H1 (cell line): Measurements from ENCODE around the gene ZNF597. TPM values are rescaled to one million over a fixed set of nuclear protein-coding genes. Genes with fewer than 3 reads are reported as not detected.
A peak's percentile ranks its signal among the peaks of the same experiment; 100 is the strongest.

Experiments used
- CTCF ChIA-PET: fragments of 300-600 bp; sonication (Branson Sonifier 250); formaldehyde crosslinking; loops from one replicate; lab custom pipeline; 2021; ENCODE audit not compliant: partially characterized antibody; lab: Charles Lee
- POLR2A ChIA-PET: fragments of 300-600 bp; sonication (Branson Sonifier 250); formaldehyde crosslinking; loops from one replicate; lab custom pipeline; 2021; ENCODE audit warnings: inconsistent platforms; ENCODE audit not compliant: partially characterized antibody; lab: Charles Lee
- DNase-seq, 2 experiments: peaks; one replicate each; pipeline versions ENCODE4 v3.0.0 to v3.0.0-alpha.2; 2010 to 2022; ENCODE audit warnings: low spot score in 2 of 2, low read depth in 1 of 2, mixed read lengths in 1 of 2
- FAIRE-seq: peaks from 2 replicates; lab custom pipeline; 2011; peaks lifted over from hg19 to GRCh38; lab: Jason Lieb, UNC
- H2AFZ ChIP-seq: 2 replicates; pipeline ENCODE4 v1.8.1; 2012; ENCODE audit warnings: low read length, inconsistent platforms
- H2AK5ac ChIP-seq: 2 replicates; pipeline ENCODE4 v1.6.1; 2013; ENCODE audit warnings: low read depth, low read length
- H2BK120ac ChIP-seq: replicated peaks from 2 replicates; pipeline ENCODE3; 2013; ENCODE audit warnings: low read depth, low read length, inconsistent platforms
- H2BK12ac ChIP-seq: 2 replicates; pipeline ENCODE4 v1.6.1; 2013; ENCODE audit warnings: low read depth, low read length
- H2BK15ac ChIP-seq: 2 replicates; pipeline ENCODE4 v1.6.1; 2013; ENCODE audit warnings: low read length
- H2BK20ac ChIP-seq: 2 replicates; pipeline ENCODE4 v1.6.1; 2013; ENCODE audit warnings: low read length
- H2BK5ac ChIP-seq: 2 replicates; pipeline ENCODE4 v1.6.1; 2013; ENCODE audit warnings: low read depth, low read length
- H3K14ac ChIP-seq: 2 replicates; pipeline ENCODE4 v1.6.1; 2013; ENCODE audit warnings: inconsistent platforms; ENCODE audit not compliant: insufficient read length
- H3K18ac ChIP-seq: 2 replicates; pipeline ENCODE4 v1.6.1; 2013; ENCODE audit warnings: low read length; ENCODE audit errors: extremely low read depth
- H3K23ac ChIP-seq: 2 replicates; pipeline ENCODE4 v1.6.1; 2013; ENCODE audit warnings: inconsistent platforms; ENCODE audit not compliant: insufficient read length
- H3K23me2 ChIP-seq: 2 replicates; pipeline ENCODE4 v1.6.1; 2013; ENCODE audit warnings: low read depth, low read length
- H3K27ac ChIP-seq: 2 replicates; pipeline ENCODE4 v1.6.1; 2011; ENCODE audit warnings: low read depth, low read length, inconsistent platforms
- H3K27me3 ChIP-seq, 4 experiments: replicated peaks in 1 of 4; 1 replicate in 1 of 4; 2 replicates in 3 of 4; pipeline versions ENCODE4 v1.6.1 to v1.8.1; 2011 to 2013; ENCODE audit warnings: low read length in 3 of 4, mild to moderate bottlenecking in 3 of 4, inconsistent platforms in 2 of 4, mixed read lengths in 2 of 4, moderate library complexity in 1 of 4; ENCODE audit not compliant: control insufficient read depth in 3 of 4, insufficient read depth in 3 of 4; ENCODE audit errors: extremely low read depth in 1 of 4
- H3K36me3 ChIP-seq, 4 experiments: 2 replicates each; pipeline versions ENCODE4 v1.6.1 to v1.8.1; 2011 to 2013; ENCODE audit warnings: mild to moderate bottlenecking in 4 of 4, low read length in 3 of 4, moderate library complexity in 2 of 4, control low read depth in 1 of 4, inconsistent platforms in 1 of 4; ENCODE audit not compliant: insufficient read depth in 4 of 4, control insufficient read depth in 2 of 4
- H3K4ac ChIP-seq: replicated peaks from 2 replicates; pipeline ENCODE3; 2013; ENCODE audit warnings: low read length, low read depth, mixed read lengths, inconsistent platforms; ENCODE audit not compliant: insufficient read length
- H3K4me1 ChIP-seq, 4 experiments: replicated peaks in 1 of 4; 1 replicate in 1 of 4; 2 replicates in 3 of 4; pipeline versions ENCODE4 v1.6.1 to v1.8.1; 2011 to 2013; ENCODE audit warnings: low read length in 3 of 4, inconsistent platforms in 2 of 4, mixed read lengths in 1 of 4; ENCODE audit not compliant: insufficient read depth in 4 of 4, control insufficient read depth in 3 of 4
- H3K4me2 ChIP-seq, 2 experiments: 2 replicates each; pipeline versions ENCODE4 v1.6.1 to v1.8.1; 2011 to 2013; ENCODE audit warnings: low read depth in 2 of 2, low read length in 2 of 2, control low read depth in 1 of 2, inconsistent platforms in 1 of 2, mild to moderate bottlenecking in 1 of 2; ENCODE audit not compliant: insufficient read depth in 1 of 2
- H3K4me3 ChIP-seq, 4 experiments: fragments of 200-600, 300-600 bp in 1 of 4; sonication (generic), shearing (Covaris generic), sonication (Bioruptor Twin) in 1 of 4; 2 replicates each; pipeline versions ENCODE4 v1.5.1 to v1.8.1; 2011 to 2016; ENCODE audit warnings: low read length in 4 of 4, low read depth in 3 of 4, control low read depth in 2 of 4, inconsistent platforms in 2 of 4, mild to moderate bottlenecking in 2 of 4, mixed read lengths in 1 of 4, moderate library complexity in 1 of 4; ENCODE audit not compliant: insufficient read depth in 2 of 4; ENCODE audit errors: extremely low read depth in 1 of 4
- H3K56ac ChIP-seq: replicated peaks from 2 replicates; pipeline ENCODE3; 2013; ENCODE audit warnings: low read depth, mild to moderate bottlenecking, mixed read lengths, low read length, inconsistent platforms; ENCODE audit not compliant: insufficient read length
- H3K79me1 ChIP-seq: 2 replicates; pipeline ENCODE4 v1.6.1; 2013; ENCODE audit warnings: low read depth, low read length, control low read depth
- H3K79me2 ChIP-seq, 2 experiments: 2 replicates each; pipeline versions ENCODE4 v1.6.1 to v1.8.1; 2012 to 2013; ENCODE audit warnings: low read length in 2 of 2, mild to moderate bottlenecking in 2 of 2, inconsistent platforms in 1 of 2; ENCODE audit not compliant: insufficient read depth in 2 of 2, control insufficient read depth in 1 of 2
- H3K9ac ChIP-seq, 4 experiments: replicated peaks in 1 of 4; 1 replicate in 1 of 4; 2 replicates in 3 of 4; pipeline versions ENCODE4 v1.6.1 to v1.8.1; 2011 to 2013; ENCODE audit warnings: low read depth in 3 of 4, low read length in 3 of 4, control low read depth in 2 of 4, mild to moderate bottlenecking in 2 of 4, moderate library complexity in 2 of 4, inconsistent platforms in 1 of 4; ENCODE audit errors: extremely low read depth in 1 of 4
- H3K9me3 ChIP-seq, 2 experiments: 2 replicates each; pipeline versions ENCODE4 v1.6.1 to v1.8.1; 2012 to 2013; ENCODE audit warnings: mild to moderate bottlenecking in 2 of 2, moderate library complexity in 2 of 2, control low read depth in 1 of 2, inconsistent platforms in 1 of 2, low read depth in 1 of 2, low read length in 1 of 2, mixed read lengths in 1 of 2; ENCODE audit not compliant: insufficient read depth in 2 of 2
- H4K20me1 ChIP-seq, 2 experiments: replicated peaks in 1 of 2; 2 replicates each; pipeline versions ENCODE3 to v1.8.1; 2011 to 2013; ENCODE audit warnings: inconsistent platforms in 2 of 2, low read length in 2 of 2, mild to moderate bottlenecking in 1 of 2; ENCODE audit not compliant: insufficient read depth in 2 of 2, control insufficient read depth in 1 of 2
- H4K5ac ChIP-seq: 2 replicates; pipeline ENCODE4 v1.6.1; 2013; ENCODE audit warnings: low read length, low read depth, mixed read lengths, inconsistent platforms; ENCODE audit not compliant: insufficient read length
- H4K8ac ChIP-seq: 2 replicates; pipeline ENCODE4 v1.8.0; 2013; ENCODE audit warnings: mild to moderate bottlenecking, moderate library complexity, low read length, inconsistent platforms; ENCODE audit not compliant: insufficient read depth; ENCODE audit errors: extremely low read depth
- H4K91ac ChIP-seq: replicated peaks from 2 replicates; pipeline ENCODE3; 2013; ENCODE audit warnings: low read length, mixed read lengths, inconsistent platforms; ENCODE audit not compliant: insufficient read length
- ATF3 ChIP-seq: IDR thresholded peaks from 2 replicates; pipeline ENCODE4 v1.6.1; 2011; ENCODE audit warnings: low read depth, mild to moderate bottlenecking, low read length; ENCODE audit not compliant: insufficient read depth
- GABPA ChIP-seq: IDR thresholded peaks from 2 replicates; pipeline ENCODE4 v1.6.1; 2011; ENCODE audit warnings: mild to moderate bottlenecking, low read length, moderate library complexity, borderline replicate concordance; ENCODE audit not compliant: insufficient read depth
- KDM5A ChIP-seq: fragments of 200-600 bp; IDR thresholded peaks from 2 replicates; pipeline ENCODE4 v1.7.1; 2012; ENCODE audit warnings: mild to moderate bottlenecking, low read length, inconsistent platforms, mixed read lengths
- NANOG ChIP-seq: IDR thresholded peaks from 2 replicates; pipeline ENCODE4 v1.6.1; 2011; ENCODE audit warnings: low read length, low read depth, mild to moderate bottlenecking, inconsistent platforms; ENCODE audit not compliant: insufficient read depth, poor library complexity, severe bottlenecking
- RBBP5 ChIP-seq: IDR thresholded peaks from 2 replicates; pipeline ENCODE4 v1.7.1; 2012; ENCODE audit warnings: low read depth, mild to moderate bottlenecking, inconsistent platforms, low read length, moderate library complexity, borderline replicate concordance
- RFX5 ChIP-seq: IDR thresholded peaks from 2 replicates; pipeline ENCODE4 v1.6.1; 2011; ENCODE audit warnings: low read depth, low read length, improper control_type of control experiment, borderline replicate concordance
- RNF2 ChIP-seq: fragments of 200-900, 300-1000 bp; sonication (generic); IDR thresholded peaks from 2 replicates; pipeline ENCODE4 v1.7.1; 2016; ENCODE audit warnings: borderline replicate concordance, low read depth, mild to moderate bottlenecking, antibody characterized with exemption, low read length; ENCODE audit not compliant: poor library complexity, severe bottlenecking; ENCODE audit errors: missing control alignments
- SP2 ChIP-seq: IDR thresholded peaks from 2 replicates; pipeline ENCODE4 v1.6.1; 2012; ENCODE audit warnings: mild to moderate bottlenecking, low read length, inconsistent platforms
- SP4 ChIP-seq: IDR thresholded peaks from 2 replicates; pipeline ENCODE4 v1.6.1; 2012; ENCODE audit warnings: low read length, inconsistent platforms
- USF2 ChIP-seq: IDR thresholded peaks from 2 replicates; pipeline ENCODE4 v1.6.1; 2011; ENCODE audit warnings: low read length, improper control_type of control experiment
- YY1 ChIP-seq: IDR thresholded peaks from 2 replicates; pipeline ENCODE4 v1.6.1; 2011; ENCODE audit warnings: low read depth, mild to moderate bottlenecking, low read length
- WGBS, 2 experiments: shearing (Covaris generic) in 1 of 2; methylation state at CpG; one replicate each; pipeline versions ENCODE4 v1.1.6 to v1.1.7; 2013 to 2015; ENCODE audit warnings: low lambda C conversion rate in 2 of 2, mixed read lengths in 2 of 2, inconsistent platforms in 1 of 2, low coverage in 1 of 2, missing lambda C conversion rate in 1 of 2; ENCODE audit not compliant: insufficient replicate concordance in 2 of 2, insufficient coverage in 1 of 2, insufficient read length in 1 of 2; ENCODE audit errors: extremely low coverage in 1 of 2, missing lambda C conversion rate in 1 of 2; 5-methylcytosine and 5-hydroxymethylcytosine counted together
- polyA plus RNA-seq, 7 experiments: library from polyadenylated mRNA; depleted of rRNA in 3 of 7; stranded (reverse) in 5 of 7; unstranded in 2 of 7; fragments of >200 nt in 5 of 7; fragments of 200-250 nt in 2 of 7; gene quantifications; 1 replicate in 5 of 7; 2 replicates in 1 of 7; 4 replicates in 1 of 7; pipeline versions ENCODE4 v1.2.1 to v1.2.3, GENCODE V29; 2011 to 2013; ENCODE audit warnings: missing spikeins in 2 of 7, mixed read lengths in 2 of 7
- total RNA-seq: library from RNA; stranded (reverse); fragmentation: NEBNext Ultra II Directional; extraction: Animal tissue kit (Norgen Biotek cat#: 25700); gene quantifications from 2 replicates; pipeline ENCODE4 v1.2.1, GENCODE V29; 2021

Gene ZNF597
- total and polyA plus RNA-seq, 2 of the 8 experiments (the other 6 are each of a cell fraction or from before 2014, with no cell fraction given), result 0.68 to 2.6 TPM

GRCh38 chr16:3467182-3467581 is 23.9 kb upstream of the ZNF597 start:
- Histone ChIP-seq H3K79me2 (peaks cover 14 to 98% of the 10 kb centered on the region in 2 experiments), H4K8ac (no peak overlapping the region), H3K27me3 (no peaks in the 10 kb centered on the region), H3K4me1 (peaks cover 0 to 24% (median 8%) of the 10 kb centered on the region in 4 experiments; a peak in 6 of 7 replicates), H3K56ac (no peak overlapping the region), H4K91ac (no peak overlapping the region), H2BK20ac (no peak overlapping the region), H2AFZ (no peak overlapping the region), H2BK5ac (no peak overlapping the region), H2AK5ac (no peak overlapping the region), H2BK120ac (no peak overlapping the region), H4K5ac (no peak overlapping the region), H3K23ac (no peak overlapping the region), H3K36me3 (peaks cover 0 to 3% (median 0%) of the 10 kb centered on the region in 4 experiments; a peak in 3 of 8 replicates), H3K4me2 (no peak overlapping the region), H3K79me1 (peaks cover 39% of the 10 kb centered on the region), H3K18ac (no peak overlapping the region), H3K14ac (no peak overlapping the region), H3K9ac (no peak overlapping the region), H3K23me2 (no peaks in the 10 kb centered on the region), H3K4me3 (no peak overlapping the region), H3K4ac (no peak overlapping the region), H2BK12ac (peak overlapping the region; percentile 84; the same call in 1 of the 2 replicates), H3K27ac (no peak overlapping the region), H3K9me3 (no peaks in the 10 kb centered on the region), H2BK15ac (no peak overlapping the region), H4K20me1 (peaks cover 12 to 20% of the 10 kb centered on the region in 2 experiments)
- ChIA-PET CTCF (interaction anchor here (1.1 kb wide), 1 partner anchor 296 kb away, joined by 4 read pairs; no protein-coding TSS in a partner anchor), POLR2A (interaction anchor here (1.5 kb wide), 1 partner anchor 10 kb away, joined by 6 read pairs; no protein-coding TSS in a partner anchor)
- DNase-seq (no peak), FAIRE-seq (no peak)
- WGBS, 2 experiments, result 97% methylated on average over 8 of the region's 8 CpGs; no CpG with 5 or more reads in 1 of the 2 experiments
- TF ChIP-seq KDM5A (no peak), NANOG (no peak), RFX5 (no peak), SP4 (no peak), SP2 (no peak), YY1 (no peak), USF2 (no peak), RNF2 (no peak), RBBP5 (no peak), ATF3 (no peak), GABPA (no peak)
